ENCODE measurements around the gene BCS1L. TPM values are rescaled to one million over a fixed set of nuclear protein-coding genes. Genes with fewer than 3 reads are reported as not detected.

The BCS1L gene
- total and polyA plus RNA-seq, 2 of the 8 experiments (the other 6 are each of a cell fraction or from before 2014, with no cell fraction given), result 23.7 to 37.1 TPM

- TF ChIP-seq CTCF (IDR thresholded peaks at IDR 0.05; ENCODE audit: control extremely low read depth in 1 of 3, insufficient read depth in 1 of 3, low read depth in 1 of 3, low read length in 3 of 3) (0 out of 4 replicates have a peak, but pooled peaks of 1 of the 3 experiments have one; percentile 7), ASH2L (IDR thresholded peaks at IDR 0.05; ENCODE audit: low read length) (peak; percentile 50), TBP (IDR thresholded peaks at IDR 0.05; ENCODE audit: low read depth, low read length) (peak; percentile 75), HDAC2 (IDR thresholded peaks at IDR 0.05; ENCODE audit: borderline replicate concordance in 1 of 2, low read depth in 2 of 2, low read length in 2 of 2) (peak in 1 of 2 experiments; percentile 84; a peak in 2 of 4 replicates), BRCA1 (IDR thresholded peaks at IDR 0.05; ENCODE audit: low read depth, low read length) (no peak), SP2 (IDR thresholded peaks at IDR 0.05; ENCODE audit: low read length) (peak; percentile 89; the same call in 1 of the 2 replicates), HDAC6 (IDR thresholded peaks at IDR 0.05; ENCODE audit: low read depth, low read length) (no peak), POLR2AphosphoS5 (IDR thresholded peaks at IDR 0.05; ENCODE audit: low read depth, low read length) (peak; percentile 52; the same call in 1 of the 2 replicates), ZNF274 (IDR thresholded peaks at IDR 0.05; ENCODE audit: borderline replicate concordance, extremely low read depth, low read length) (no peak), USF2 (IDR thresholded peaks at IDR 0.05; ENCODE audit: low read length) (no peak), KDM4A (IDR thresholded peaks at IDR 0.05; ENCODE audit: low read depth, low read length, severe bottlenecking) (peak; percentile 95), SIN3A (conservative IDR thresholded peaks at IDR 0.05 in 1 of 2, IDR thresholded peaks at IDR 0.05 in 1 of 2; ENCODE audit: low read depth in 1 of 2, low read length in 2 of 2) (peak; percentile 63 to 92; a peak in 2 of 4 replicates), CTBP2 (IDR thresholded peaks at IDR 0.05; ENCODE audit: borderline replicate concordance, insufficient read depth, insufficient read length, low read length) (peak; percentile 83), BCL11A (IDR thresholded peaks at IDR 0.05; ENCODE audit: low read depth in 2 of 2, low read length in 2 of 2) (no peak), JUND (IDR thresholded peaks at IDR 0.05; ENCODE audit: low read length) (peak; percentile 8; the same call in 1 of the 2 replicates), YY1 (IDR thresholded peaks at IDR 0.05; ENCODE audit: low read depth, low read length) (0 out of 2 replicates have a peak, but pooled peaks have one; percentile 7), TAF7 (optimal IDR thresholded peaks at IDR 0.05; ENCODE audit: borderline replicate concordance, low read depth, low read length) (peak; percentile 85), SP1 (IDR thresholded peaks at IDR 0.05; ENCODE audit: low read depth, low read length) (peak; percentile 56; the same call in 1 of the 2 replicates), EP300 (IDR thresholded peaks at IDR 0.05; ENCODE audit: borderline replicate concordance in 1 of 2, low read depth in 2 of 2, low read length in 2 of 2) (peak in 1 of 2 experiments; percentile 54; a peak in 1 of 3 replicates)
Measured at GRCh38 chr2:218659258-218659987, at the start of gene BCS1L, which contains the start of gene ZNF142 (continued).
